Measurements from ENCODE around the gene HIKESHI. TPM values are rescaled to one million over a fixed set of nuclear protein-coding genes. Genes with fewer than 3 reads are reported as not detected.
A peak's percentile ranks its signal among the peaks of the same experiment; 100 is the strongest.
"Not testable (repeated sequence)": the region's sequence is repeated elsewhere in the genome, so short reads cannot be mapped to it uniquely, and the experiment has no call there.

The HIKESHI gene
- polyA plus RNA-seq, 4 donors, result 16.8 to 36.5 (median 24.5) TPM

- no peaks in the 10 kb centered on the region for H3K27me3 ChIP-seq (ENCODE audit: control insufficient read depth in 3 of 3, insufficient read depth in 3 of 3, low read length in 3 of 3)
- no peak for FAIRE-seq
- peak overlapping the region in 1 of 3 donors; percentile 4 for H3K4me3 ChIP-seq (ENCODE audit: low read depth in 1 of 3, low read length in 3 of 3)
- peaks cover 0 to 5% (median 0%) of the 10 kb centered on the region in 3 donors for H3K36me3 ChIP-seq (ENCODE audit: control insufficient read depth in 3 of 3, insufficient read depth in 2 of 3, low read depth in 1 of 3, low read length in 3 of 3)
- no peak for DNase-seq
- H3K4me1 ChIP-seq (ENCODE audit: control insufficient read depth in 3 of 3, insufficient read depth in 2 of 3, low read depth in 1 of 3, low read length in 2 of 3), result peaks cover 0 to 4% (median 0%) of the 10 kb centered on the region in 3 donors
- 57 to 72% (median 62%) methylated on average over 2 of the region's 2 CpGs for WGBS, 3 donors
- no peak overlapping the region for H3K27ac ChIP-seq (ENCODE audit: low read depth in 1 of 3, low read length in 2 of 3)
- H3K9me3 ChIP-seq (ENCODE audit: control insufficient read depth in 2 of 2, insufficient read depth in 1 of 2, low read depth in 1 of 2, low read length in 1 of 2), result no peaks in the 10 kb centered on the region
Observed at GRCh38 chr11:86303257-86303656, 1.2 kb downstream of the HIKESHI start.

GRCh38 chr11:86308710-86309109 is 6.7 kb downstream of the HIKESHI start:
- H3K4me1 ChIP-seq (ENCODE audit: control insufficient read depth in 3 of 3, insufficient read depth in 2 of 3, low read depth in 1 of 3, low read length in 2 of 3); FAIRE-seq; DNase-seq; H3K27me3 ChIP-seq (ENCODE audit: control insufficient read depth in 3 of 3, insufficient read depth in 3 of 3, low read length in 3 of 3); H3K36me3 ChIP-seq (ENCODE audit: control insufficient read depth in 3 of 3, insufficient read depth in 2 of 3, low read depth in 1 of 3, low read length in 3 of 3); H3K4me3 ChIP-seq (ENCODE audit: low read depth in 1 of 3, low read length in 3 of 3); H3K27ac ChIP-seq (ENCODE audit: low read depth in 1 of 3, low read length in 2 of 3); H3K9me3 ChIP-seq (ENCODE audit: control insufficient read depth in 2 of 2, insufficient read depth in 1 of 2, low read depth in 1 of 2, low read length in 1 of 2): not testable (repeated sequence)
- 40 to 93% (median 87%) methylated on average over 1 to 2 of the region's 4 CpGs for WGBS, 3 donors

GRCh38 chr11:86313793-86314192 is 11.8 kb downstream of the HIKESHI start:
- no peak for FAIRE-seq
- 94 to 98% (median 98%) methylated on average over 2 of the region's 2 CpGs for WGBS, 3 donors

GRCh38 chr11:86314636-86315035 is 12.6 kb downstream of the HIKESHI start:
- Histone ChIP-seq H3K9me3 (ENCODE audit: control insufficient read depth in 2 of 2, insufficient read depth in 1 of 2, low read depth in 1 of 2, low read length in 1 of 2) (no peaks in the 10 kb centered on the region), H3K27me3 (ENCODE audit: control insufficient read depth in 3 of 3, insufficient read depth in 3 of 3, low read length in 3 of 3) (no peaks in the 10 kb centered on the region), H3K36me3 (ENCODE audit: control insufficient read depth in 3 of 3, insufficient read depth in 2 of 3, low read depth in 1 of 3, low read length in 3 of 3) (peaks cover 0 to 25% (median 2%) of the 10 kb centered on the region in 3 donors), H3K4me3 (ENCODE audit: low read depth in 1 of 3, low read length in 3 of 3) (no peak overlapping the region), H3K27ac (ENCODE audit: low read depth in 1 of 3, low read length in 2 of 3) (no peak overlapping the region), H3K4me1 (ENCODE audit: control insufficient read depth in 3 of 3, insufficient read depth in 2 of 3, low read depth in 1 of 3, low read length in 2 of 3) (no peaks in the 10 kb centered on the region)
- DNase-seq (no peak), FAIRE-seq (no peak)
- 92 to 96% (median 94%) methylated on average over 2 of the region's 2 CpGs for WGBS, 3 donors

More at GRCh38 chr11:86313793-86314192, 11.8 kb downstream of the HIKESHI start:
- Histone ChIP-seq H3K4me3 (ENCODE audit: low read depth in 1 of 3, low read length in 3 of 3) (no peak overlapping the region), H3K27me3 (ENCODE audit: control insufficient read depth in 3 of 3, insufficient read depth in 3 of 3, low read length in 3 of 3) (no peaks in the 10 kb centered on the region), H3K4me1 (ENCODE audit: control insufficient read depth in 3 of 3, insufficient read depth in 2 of 3, low read depth in 1 of 3, low read length in 2 of 3) (no peaks in the 10 kb centered on the region), H3K36me3 (ENCODE audit: control insufficient read depth in 3 of 3, insufficient read depth in 2 of 3, low read depth in 1 of 3, low read length in 3 of 3) (peaks cover 0 to 19% (median 2%) of the 10 kb centered on the region in 3 donors), H3K9me3 (ENCODE audit: control insufficient read depth in 2 of 2, insufficient read depth in 1 of 2, low read depth in 1 of 2, low read length in 1 of 2) (no peaks in the 10 kb centered on the region), H3K27ac (ENCODE audit: low read depth in 1 of 3, low read length in 2 of 3) (no peak overlapping the region)
- DNase-seq, result peak in 1 of 2 donors; percentile 15

- Histone ChIP-seq H3K9me3 (ENCODE audit: control insufficient read depth in 2 of 2, insufficient read depth in 1 of 2, low read depth in 1 of 2, low read length in 1 of 2) (peaks cover 0 to 3% of the 10 kb centered on the region in 2 donors), H3K4me3 (ENCODE audit: low read depth in 1 of 3, low read length in 3 of 3) (no peak overlapping the region), H3K27me3 (ENCODE audit: control insufficient read depth in 3 of 3, insufficient read depth in 3 of 3, low read length in 3 of 3) (no peaks in the 10 kb centered on the region), H3K36me3 (ENCODE audit: control insufficient read depth in 3 of 3, insufficient read depth in 2 of 3, low read depth in 1 of 3, low read length in 3 of 3) (peaks cover 0 to 21% (median 7%) of the 10 kb centered on the region in 3 donors), H3K27ac (ENCODE audit: low read depth in 1 of 3, low read length in 2 of 3) (no peak overlapping the region), H3K4me1 (ENCODE audit: control insufficient read depth in 3 of 3, insufficient read depth in 2 of 3, low read depth in 1 of 3, low read length in 2 of 3) (no peaks in the 10 kb centered on the region)
- WGBS, 3 donors, result 95 to 99% (median 97%) methylated on average over 6 of the region's 6 CpGs
- DNase-seq (no peak), FAIRE-seq (no peak)
Observed at GRCh38 chr11:86335131-86335767, 33.2 kb downstream of the HIKESHI start.

GRCh38 chr11:86337227-86337626 is 35.2 kb downstream of the HIKESHI start:
- H3K36me3 ChIP-seq (ENCODE audit: control insufficient read depth in 3 of 3, insufficient read depth in 2 of 3, low read depth in 1 of 3, low read length in 3 of 3), result peaks cover 0 to 15% (median 7%) of the 10 kb centered on the region in 3 donors
- H3K27me3 ChIP-seq (ENCODE audit: control insufficient read depth in 3 of 3, insufficient read depth in 3 of 3, low read length in 3 of 3), result no peaks in the 10 kb centered on the region
- DNase-seq (no peak), FAIRE-seq (no peak)
- peaks cover 0 to 3% of the 10 kb centered on the region in 2 donors for H3K9me3 ChIP-seq (ENCODE audit: control insufficient read depth in 2 of 2, insufficient read depth in 1 of 2, low read depth in 1 of 2, low read length in 1 of 2)
- 95 to 100% (median 98%) methylated on average over 2 of the region's 2 CpGs for WGBS, 3 donors
- H3K4me1 ChIP-seq (ENCODE audit: control insufficient read depth in 3 of 3, insufficient read depth in 2 of 3, low read depth in 1 of 3, low read length in 2 of 3), result no peaks in the 10 kb centered on the region
- H3K4me3 ChIP-seq (ENCODE audit: low read depth in 1 of 3, low read length in 3 of 3), result no peak overlapping the region
- no peak overlapping the region for H3K27ac ChIP-seq (ENCODE audit: low read depth in 1 of 3, low read length in 2 of 3)

- FAIRE-seq (no peak), DNase-seq (no peak)
- Histone ChIP-seq H3K27ac (ENCODE audit: low read depth in 1 of 3, low read length in 2 of 3) (no peak overlapping the region), H3K4me3 (ENCODE audit: low read depth in 1 of 3, low read length in 3 of 3) (no peak overlapping the region), H3K9me3 (ENCODE audit: control insufficient read depth in 2 of 2, insufficient read depth in 1 of 2, low read depth in 1 of 2, low read length in 1 of 2) (no peaks in the 10 kb centered on the region), H3K27me3 (ENCODE audit: control insufficient read depth in 3 of 3, insufficient read depth in 3 of 3, low read length in 3 of 3) (no peaks in the 10 kb centered on the region), H3K36me3 (ENCODE audit: control insufficient read depth in 3 of 3, insufficient read depth in 2 of 3, low read depth in 1 of 3, low read length in 3 of 3) (peaks cover 0 to 12% (median 4%) of the 10 kb centered on the region in 3 donors), H3K4me1 (ENCODE audit: control insufficient read depth in 3 of 3, insufficient read depth in 2 of 3, low read depth in 1 of 3, low read length in 2 of 3) (no peaks in the 10 kb centered on the region)
- 91 to 97% (median 96%) methylated on average over 3 of the region's 3 CpGs for WGBS, 3 donors
Observed at GRCh38 chr11:86341382-86341781, 39.3 kb downstream of the HIKESHI start.

GRCh38 chr11:86346513-86346912 is 44.5 kb downstream of the HIKESHI start:
- Histone ChIP-seq H3K36me3 (ENCODE audit: control insufficient read depth in 3 of 3, insufficient read depth in 2 of 3, low read depth in 1 of 3, low read length in 3 of 3) (peaks cover 0 to 5% (median 2%) of the 10 kb centered on the region in 3 donors), H3K27ac (ENCODE audit: low read depth in 1 of 3, low read length in 2 of 3) (no peak overlapping the region), H3K4me1 (ENCODE audit: control insufficient read depth in 3 of 3, insufficient read depth in 2 of 3, low read depth in 1 of 3, low read length in 2 of 3) (no peaks in the 10 kb centered on the region), H3K27me3 (ENCODE audit: control insufficient read depth in 3 of 3, insufficient read depth in 3 of 3, low read length in 3 of 3) (no peaks in the 10 kb centered on the region), H3K4me3 (ENCODE audit: low read depth in 1 of 3, low read length in 3 of 3) (no peak overlapping the region), H3K9me3 (ENCODE audit: control insufficient read depth in 2 of 2, insufficient read depth in 1 of 2, low read depth in 1 of 2, low read length in 1 of 2) (no peaks in the 10 kb centered on the region)
- DNase-seq, result no peak
- no peak for FAIRE-seq
- 92 to 94% (median 93%) methylated on average over 3 of the region's 3 CpGs for WGBS, 3 donors

GRCh38 chr11:86355256-86355655 is 53.2 kb downstream of the HIKESHI start:
- 72 to 75% (median 73%) methylated on average over 4 of the region's 4 CpGs for WGBS, 3 donors
- no peak for DNase-seq
- Histone ChIP-seq H3K27ac (ENCODE audit: low read depth in 1 of 3, low read length in 2 of 3) (no peak overlapping the region), H3K4me3 (ENCODE audit: low read depth in 1 of 3, low read length in 3 of 3) (no peak overlapping the region), H3K4me1 (ENCODE audit: control insufficient read depth in 3 of 3, insufficient read depth in 2 of 3, low read depth in 1 of 3, low read length in 2 of 3) (no peaks in the 10 kb centered on the region), H3K9me3 (ENCODE audit: control insufficient read depth in 2 of 2, insufficient read depth in 1 of 2, low read depth in 1 of 2, low read length in 1 of 2) (no peaks in the 10 kb centered on the region), H3K36me3 (ENCODE audit: control insufficient read depth in 3 of 3, insufficient read depth in 2 of 3, low read depth in 1 of 3, low read length in 3 of 3) (no peaks in the 10 kb centered on the region), H3K27me3 (ENCODE audit: control insufficient read depth in 3 of 3, insufficient read depth in 3 of 3, low read length in 3 of 3) (no peaks in the 10 kb centered on the region)
- no peak for FAIRE-seq
